ENCODE results near the gene MBD6.

DNA sequence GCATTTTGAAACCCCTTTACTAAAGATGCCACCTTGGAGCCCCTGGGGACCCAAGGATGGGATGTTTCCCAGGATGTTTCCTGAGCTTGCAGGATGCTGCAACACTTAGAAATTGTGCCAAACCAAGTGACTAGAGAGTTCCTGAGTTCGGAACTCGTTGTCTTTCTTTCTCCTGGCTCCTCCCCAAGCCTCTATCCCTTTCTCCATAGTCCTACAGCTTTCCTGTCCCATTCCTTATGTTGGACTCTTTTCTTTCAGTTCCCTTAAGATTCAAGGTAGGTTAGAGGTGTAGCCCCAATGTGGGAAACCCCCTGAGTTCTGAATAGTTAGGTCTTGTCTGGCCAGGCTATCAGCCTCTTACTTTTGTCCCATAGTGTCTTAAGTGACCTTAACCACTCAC lies 25.9 kb downstream of the MBD6 start:
- TF ChIP-seq EZH2 (IDR thresholded peaks at IDR 0.05; ENCODE audit: insufficient read depth, poor library complexity, severe bottlenecking) (no peak), EZH2phosphoT487 (IDR thresholded peaks at IDR 0.05; ENCODE audit: insufficient read depth, low read depth) (no peak)
